ENCODE data around the gene TEX29. TPM values are rescaled to one million over a fixed set of nuclear protein-coding genes. Genes with fewer than 3 reads are reported as not detected.

TEX29 gene
- total and polyA plus RNA-seq, 8 donors: 0.23 to 3.8 (median 1.3) TPM; not detected in 4

DNA sequence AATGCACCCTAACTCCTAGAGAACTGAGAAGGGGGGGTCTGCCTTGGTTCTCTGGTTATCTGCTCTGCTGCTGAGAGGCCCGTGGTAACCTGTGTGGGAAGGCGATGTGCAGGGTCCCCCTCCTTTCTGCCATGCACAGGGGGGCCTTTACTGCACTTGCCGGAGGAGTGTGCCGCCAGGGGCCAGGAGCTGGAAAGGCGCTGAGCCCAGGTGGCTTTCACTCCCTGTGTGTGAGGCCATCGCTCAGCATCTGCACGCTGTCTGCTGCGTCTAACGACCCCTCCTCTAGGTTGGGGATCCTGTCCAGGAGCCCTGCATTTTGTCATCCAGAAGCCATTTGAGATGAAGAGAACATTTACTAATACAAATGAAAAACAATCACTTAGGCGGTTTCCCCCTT lies 37.0 kb upstream of the TEX29 start:
- TF ChIP-seq, protein P1, sequence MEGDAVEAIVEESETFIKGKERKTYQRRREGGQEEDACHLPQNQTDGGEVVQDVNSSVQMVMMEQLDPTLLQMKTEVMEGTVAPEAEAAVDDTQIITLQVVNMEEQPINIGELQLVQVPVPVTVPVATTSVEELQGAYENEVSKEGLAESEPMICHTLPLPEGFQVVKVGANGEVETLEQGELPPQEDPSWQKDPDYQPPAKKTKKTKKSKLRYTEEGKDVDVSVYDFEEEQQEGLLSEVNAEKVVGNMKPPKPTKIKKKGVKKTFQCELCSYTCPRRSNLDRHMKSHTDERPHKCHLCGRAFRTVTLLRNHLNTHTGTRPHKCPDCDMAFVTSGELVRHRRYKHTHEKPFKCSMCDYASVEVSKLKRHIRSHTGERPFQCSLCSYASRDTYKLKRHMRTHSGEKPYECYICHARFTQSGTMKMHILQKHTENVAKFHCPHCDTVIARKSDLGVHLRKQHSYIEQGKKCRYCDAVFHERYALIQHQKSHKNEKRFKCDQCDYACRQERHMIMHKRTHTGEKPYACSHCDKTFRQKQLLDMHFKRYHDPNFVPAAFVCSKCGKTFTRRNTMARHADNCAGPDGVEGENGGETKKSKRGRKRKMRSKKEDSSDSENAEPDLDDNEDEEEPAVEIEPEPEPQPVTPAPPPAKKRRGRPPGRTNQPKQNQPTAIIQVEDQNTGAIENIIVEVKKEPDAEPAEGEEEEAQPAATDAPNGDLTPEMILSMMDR (IDR thresholded peaks at IDR 0.05): no peak
- Histone ChIP-seq H3K4me3 (no peak overlapping the region), H3K36me3 (peaks cover 0 to 35% (median 9%) of the 10 kb centered on the region in 3 donors), H3K4me1 (peaks cover 0 to 12% (median 11%) of the 10 kb centered on the region in 3 donors), H3K27ac (no peak overlapping the region), H3K9me3 (no peaks in the 10 kb centered on the region), H3K27me3 (no peaks in the 10 kb centered on the region)
- FAIRE-seq: no peak
- no peak for ATAC-seq
- 93 to 94% methylated on average over 10 of the region's 10 CpGs for WGBS, 2 donors
- intact Hi-C loops (cut with DNase I): no loop called here
- no peak for DNase-seq

DNA sequence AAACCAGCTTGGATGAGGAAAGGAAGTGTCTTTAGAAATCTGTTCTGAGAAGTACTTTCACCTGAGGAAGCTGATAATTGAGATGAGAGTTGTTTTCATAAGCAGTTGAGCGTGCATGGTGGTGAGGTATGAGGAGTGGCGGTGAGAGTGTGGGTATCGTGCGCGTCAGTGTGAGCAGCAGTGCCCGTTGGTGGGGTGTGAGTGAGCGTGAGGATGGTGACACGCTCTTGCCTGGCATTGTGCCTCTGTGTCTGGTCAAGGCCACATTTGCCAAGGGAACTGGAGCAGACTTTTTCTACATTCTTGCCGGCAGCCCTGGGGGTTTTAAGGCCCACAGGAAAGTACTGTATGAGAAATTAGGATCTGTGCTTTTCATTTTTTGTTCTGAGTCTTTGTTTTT lies 36.5 kb upstream of the TEX29 start:
- Histone ChIP-seq H3K36me3 (peaks cover 0 to 30% (median 8%) of the 10 kb centered on the region in 3 donors), H3K4me3 (no peak overlapping the region), H3K27ac (no peak overlapping the region), H3K9me3 (no peaks in the 10 kb centered on the region), H3K4me1 (peaks cover 0 to 12% (median 11%) of the 10 kb centered on the region in 3 donors), H3K27me3 (no peaks in the 10 kb centered on the region)
- intact Hi-C loops (cut with DNase I): no loop called here
- no peak for FAIRE-seq
- TF ChIP-seq, protein P1 (IDR thresholded peaks at IDR 0.05): no peak
- 50 to 53% methylated on average over 9 of the region's 9 CpGs for WGBS, 2 donors
- DNase-seq: peak in 3 of 6 donors; percentile 30 to 46 (median 31)
- ATAC-seq: peak; percentile 13 to 61 (median 50)

DNA sequence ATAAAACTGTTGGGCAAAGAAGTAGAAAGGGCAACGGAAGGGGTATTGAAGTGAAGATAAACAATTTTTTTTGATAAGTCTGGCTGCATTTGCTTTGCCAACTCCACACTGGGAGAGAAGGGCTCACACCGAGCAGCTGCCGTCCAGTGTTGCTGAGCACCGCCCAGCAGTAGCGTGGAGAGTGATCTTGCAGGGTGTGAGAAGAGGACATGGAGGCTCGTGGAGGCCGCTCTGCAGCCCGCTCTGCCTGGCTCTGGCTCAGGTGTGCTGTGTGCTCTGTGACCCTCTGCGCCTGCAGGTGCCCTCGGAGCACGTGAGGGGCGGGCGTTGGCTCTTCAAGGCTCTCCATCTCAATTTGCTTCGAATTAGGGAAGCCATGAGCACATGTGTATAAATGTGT lies 35.9 kb upstream of the TEX29 start:
- no peak for DNase-seq
- WGBS, 2 donors: 71 to 75% methylated on average over 14 of the region's 14 CpGs

DNA sequence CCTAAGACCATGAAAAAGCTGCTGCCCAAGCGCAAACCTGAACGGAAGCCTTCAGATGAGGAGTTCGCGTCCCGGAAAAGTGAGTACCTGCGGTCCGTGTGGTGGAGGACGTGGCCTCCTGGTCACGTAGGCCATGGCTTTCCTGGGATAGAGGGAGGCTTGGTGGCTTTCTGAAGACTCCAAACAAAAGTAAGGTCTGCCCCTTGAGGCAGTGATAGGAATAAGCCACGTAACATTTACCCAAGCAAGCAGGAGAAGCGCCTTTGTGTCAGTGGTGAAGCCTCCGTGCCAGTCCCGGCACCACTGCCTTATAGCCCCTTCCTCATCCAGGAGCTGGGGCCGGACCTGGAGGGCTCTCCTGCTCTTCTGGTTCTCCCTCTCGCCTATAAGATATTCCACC lies 34.3 kb upstream of the TEX29 start:
- Histone ChIP-seq H3K4me1 (peaks cover 0 to 12% (median 11%) of the 10 kb centered on the region in 3 donors), H3K27ac (no peak overlapping the region), H3K27me3 (no peaks in the 10 kb centered on the region), H3K9me3 (no peaks in the 10 kb centered on the region), H3K4me3 (no peak overlapping the region), H3K36me3 (peaks cover 0 to 37% (median 5%) of the 10 kb centered on the region in 3 donors)
- WGBS, 2 donors: 89 to 93% methylated on average over 15 of the region's 15 CpGs
- TF ChIP-seq, protein P1 (IDR thresholded peaks at IDR 0.05): no peak
- FAIRE-seq (no peak), ATAC-seq (no peak), DNase-seq (no peak)
- intact Hi-C loops (cut with DNase I): no loop called here

More for the DNA sequence above, 35.9 kb upstream of the TEX29 start:
- H3K36me3 ChIP-seq: peaks cover 0 to 32% (median 5%) of the 10 kb centered on the region in 3 donors
- H3K4me3 ChIP-seq: no peak overlapping the region
- H3K27ac ChIP-seq: no peak overlapping the region
- no peak for FAIRE-seq
- H3K9me3 ChIP-seq: no peaks in the 10 kb centered on the region
- intact Hi-C loops (cut with DNase I): no loop called here
- H3K4me1 ChIP-seq: peaks cover 0 to 12% (median 11%) of the 10 kb centered on the region in 3 donors
- peak in 2 of 4 donors; percentile 23 to 52 for ATAC-seq
- H3K27me3 ChIP-seq: no peaks in the 10 kb centered on the region
- TF ChIP-seq, protein P1 (IDR thresholded peaks at IDR 0.05): no peak

DNA sequence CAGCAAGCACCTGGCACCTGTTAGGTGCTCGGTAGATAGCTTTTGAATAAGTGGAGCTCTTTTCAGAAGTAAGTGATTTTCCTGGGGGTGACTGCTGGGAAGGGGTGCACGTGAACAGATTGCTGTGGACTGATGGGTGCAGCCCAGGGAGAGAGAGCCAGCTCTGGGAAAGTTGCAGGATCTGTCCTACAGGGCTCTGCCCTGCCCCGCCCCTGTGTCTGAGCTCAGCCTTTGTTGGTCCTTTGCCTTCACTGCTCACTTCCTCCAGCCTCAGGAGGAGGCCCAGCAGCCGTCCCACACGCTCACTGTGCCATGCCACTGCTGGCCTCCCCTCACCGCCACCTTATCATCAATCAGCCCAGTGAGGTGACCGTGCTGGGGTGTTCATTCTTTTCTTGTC lies 33.7 kb upstream of the TEX29 start:
- Histone ChIP-seq H3K27me3 (no peaks in the 10 kb centered on the region), H3K27ac (no peak overlapping the region), H3K4me3 (no peak overlapping the region), H3K36me3 (peaks cover 0 to 38% (median 5%) of the 10 kb centered on the region in 3 donors), H3K4me1 (peaks cover 0 to 12% (median 11%) of the 10 kb centered on the region in 3 donors), H3K9me3 (no peaks in the 10 kb centered on the region)
- FAIRE-seq: no peak
- TF ChIP-seq, protein P1 (IDR thresholded peaks at IDR 0.05): no peak
- 95% methylated on average over 7 of the region's 7 CpGs for WGBS, 2 donors
- intact Hi-C loops (cut with DNase I): no loop called here
- no peak for DNase-seq
- ATAC-seq: no peak
